Cardiac muscle cell (in vitro differentiated cells and primary cell): Measurements from ENCODE around the gene CRYBG2. TPM values are rescaled to one million over a fixed set of nuclear protein-coding genes. Genes with fewer than 3 reads are reported as not detected.
"Not testable (repeated sequence)": the region's sequence is repeated elsewhere in the genome, so short reads cannot be mapped to it uniquely, and the experiment has no call there.

Source experiments
- DNase-seq, 2 donors: peaks; one replicate each; pipeline versions ENCODE4 v3.0.0 to v3.0.0-alpha.2; 2010 to 2017; ENCODE audit warnings: low read depth in 1 of 2, low spot score in 1 of 2
- H3K27ac ChIP-seq: fragments of 200-600 bp; sonication (generic); 2 replicates; pipeline ENCODE4 v1.5.1; 2016
- H3K27me3 ChIP-seq: fragments of 200-600 bp; sonication (generic); 2 replicates; pipeline ENCODE4 v1.6.0; 2016; ENCODE audit warnings: control low read depth
- H3K36me3 ChIP-seq: fragments of 200-600 bp; sonication (generic); 2 replicates; pipeline ENCODE4 v1.5.1; 2016; ENCODE audit warnings: control low read depth
- H3K4me1 ChIP-seq: fragments of 200-600 bp; sonication (generic); 2 replicates; pipeline ENCODE4 v1.8.1; 2017; ENCODE audit warnings: low read depth, mild to moderate bottlenecking, mixed run types
- H3K4me3 ChIP-seq: fragments of 200-600 bp; sonication (generic); 2 replicates; pipeline ENCODE4 v1.5.1; 2016; ENCODE audit warnings: mild to moderate bottlenecking
- H3K9me3 ChIP-seq: fragments of 200-600 bp; sonication (generic); 2 replicates; pipeline ENCODE4 v1.5.1; 2017; ENCODE audit warnings: low read depth, mild to moderate bottlenecking, control low read depth
- polyA plus RNA-seq: library from polyadenylated mRNA; unstranded; fragments of >200 nt; fragmentation: Nextera tagmentation; extraction: Ambion mirVana; gene quantifications from 2 replicates; pipeline ENCODE4 v1.2.1, GENCODE V29; 2016
- total RNA-seq: library from RNA; depleted of rRNA; stranded (reverse); fragments of >200 nt; gene quantifications from 2 replicates; pipeline ENCODE4 v1.2.3, GENCODE V29; 2016
- TF ChIP-seq, protein P1 (sequence below): IDR thresholded peaks from 2 replicates; pipeline ENCODE4 v1.5.1; 2012; ENCODE audit warnings: low read depth, mild to moderate bottlenecking, low read length

CRYBG2 gene
- total and polyA plus RNA-seq, 2 experiments from 2014 or later, result 0.06 to 1.7 TPM

DNA sequence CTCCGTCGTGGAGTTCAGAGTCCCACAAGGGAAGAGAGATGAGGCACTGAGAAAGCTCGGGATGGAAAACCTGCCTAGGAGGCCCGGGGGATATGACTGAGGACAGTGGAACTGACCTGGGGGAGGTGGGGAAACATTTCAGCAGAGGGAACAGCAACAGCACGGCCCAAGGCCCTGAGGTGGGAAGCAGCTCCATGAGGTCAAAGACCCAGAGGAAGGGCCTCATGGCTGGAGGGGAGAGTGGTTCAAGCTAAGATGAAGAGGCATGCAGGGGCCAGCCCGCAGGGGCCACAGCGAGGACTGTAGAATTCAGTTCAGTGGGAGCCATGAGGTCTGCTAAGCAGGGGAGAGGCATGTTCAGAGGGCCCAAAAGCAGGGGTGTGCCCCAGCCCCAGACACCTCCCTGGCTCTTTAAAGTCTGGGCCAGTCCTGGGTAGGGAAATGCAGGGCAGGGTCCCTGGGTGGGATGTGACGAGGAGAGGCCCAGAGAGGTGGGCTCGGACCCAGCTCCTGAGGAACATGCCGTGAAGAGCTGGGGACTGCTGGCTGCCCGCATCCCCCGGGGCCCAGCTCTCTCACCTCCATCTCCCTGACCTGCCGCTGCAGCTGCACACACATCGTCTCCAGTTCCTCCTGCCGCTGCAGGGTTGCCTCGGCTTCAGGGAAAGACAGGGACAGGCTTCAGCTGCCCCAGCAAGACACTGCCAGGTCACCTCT, 57.4 kb downstream of the CRYBG2 start:
- TF ChIP-seq, protein P1, sequence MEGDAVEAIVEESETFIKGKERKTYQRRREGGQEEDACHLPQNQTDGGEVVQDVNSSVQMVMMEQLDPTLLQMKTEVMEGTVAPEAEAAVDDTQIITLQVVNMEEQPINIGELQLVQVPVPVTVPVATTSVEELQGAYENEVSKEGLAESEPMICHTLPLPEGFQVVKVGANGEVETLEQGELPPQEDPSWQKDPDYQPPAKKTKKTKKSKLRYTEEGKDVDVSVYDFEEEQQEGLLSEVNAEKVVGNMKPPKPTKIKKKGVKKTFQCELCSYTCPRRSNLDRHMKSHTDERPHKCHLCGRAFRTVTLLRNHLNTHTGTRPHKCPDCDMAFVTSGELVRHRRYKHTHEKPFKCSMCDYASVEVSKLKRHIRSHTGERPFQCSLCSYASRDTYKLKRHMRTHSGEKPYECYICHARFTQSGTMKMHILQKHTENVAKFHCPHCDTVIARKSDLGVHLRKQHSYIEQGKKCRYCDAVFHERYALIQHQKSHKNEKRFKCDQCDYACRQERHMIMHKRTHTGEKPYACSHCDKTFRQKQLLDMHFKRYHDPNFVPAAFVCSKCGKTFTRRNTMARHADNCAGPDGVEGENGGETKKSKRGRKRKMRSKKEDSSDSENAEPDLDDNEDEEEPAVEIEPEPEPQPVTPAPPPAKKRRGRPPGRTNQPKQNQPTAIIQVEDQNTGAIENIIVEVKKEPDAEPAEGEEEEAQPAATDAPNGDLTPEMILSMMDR, result no peak

DNA sequence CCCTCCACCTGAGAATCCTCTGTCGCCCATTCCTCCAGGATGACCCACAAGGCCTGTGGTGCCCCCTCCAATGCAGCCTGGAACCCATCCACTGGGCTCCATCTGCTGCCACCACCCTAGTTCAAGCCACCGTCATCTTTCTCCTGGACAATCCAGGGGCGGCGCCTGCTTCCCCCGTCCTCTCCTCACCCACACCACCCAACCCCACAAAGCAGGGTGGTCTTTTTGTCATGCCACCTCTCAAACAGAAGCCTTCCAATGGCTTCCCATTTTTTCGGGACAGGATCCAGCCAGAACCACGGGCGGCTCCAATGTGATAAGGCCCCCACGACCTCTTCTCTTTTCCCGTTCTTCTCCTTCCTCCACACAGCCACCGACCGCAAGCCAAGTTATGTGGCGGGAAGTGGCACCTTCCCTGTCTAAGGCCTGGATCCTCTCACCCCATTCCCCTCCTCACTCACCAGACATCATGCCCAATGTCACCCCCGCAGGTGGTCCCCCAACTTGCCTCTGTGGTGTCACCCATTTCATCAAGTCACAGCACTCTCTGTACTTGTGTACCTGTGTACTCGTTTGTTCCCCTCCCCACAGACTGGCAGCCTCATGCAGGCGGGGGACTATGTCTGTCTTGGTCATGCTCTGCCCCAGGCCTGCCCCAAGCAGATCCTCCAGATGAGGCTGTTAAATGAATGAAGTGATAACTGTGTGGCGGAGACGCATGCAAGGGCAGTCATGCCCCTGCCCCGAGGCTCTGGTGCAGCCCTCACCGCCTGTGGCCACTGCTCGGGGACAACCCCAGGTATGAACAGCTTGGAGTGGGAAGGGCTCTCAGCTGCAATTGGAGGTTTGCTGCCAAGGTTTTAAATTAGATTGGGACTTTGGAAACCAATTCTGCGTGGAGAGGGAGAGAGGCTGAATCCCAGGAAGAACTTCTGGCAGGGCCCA, 58.5 kb downstream of the CRYBG2 start:
- no peak for DNase-seq
- TF ChIP-seq, protein P1, result no peak
- H3K4me3 ChIP-seq, result no peak overlapping the region
- H3K27ac ChIP-seq, result no peak overlapping the region
- no peaks in the 10 kb centered on the region for H3K9me3 ChIP-seq
- no peaks in the 10 kb centered on the region for H3K27me3 ChIP-seq
- no peaks in the 10 kb centered on the region for H3K4me1 ChIP-seq
- no peaks in the 10 kb centered on the region for H3K36me3 ChIP-seq

More for the DNA sequence above, 57.4 kb downstream of the CRYBG2 start:
- DNase-seq, result no peak
- H3K9me3 ChIP-seq, result no peaks in the 10 kb centered on the region
- no peak overlapping the region for H3K4me3 ChIP-seq
- no peaks in the 10 kb centered on the region for H3K4me1 ChIP-seq
- H3K27me3 ChIP-seq, result no peaks in the 10 kb centered on the region
- no peak overlapping the region for H3K27ac ChIP-seq
- no peaks in the 10 kb centered on the region for H3K36me3 ChIP-seq

GRCh38 chr1:26293911-26294463, 59.9 kb downstream of the CRYBG2 start:
- no peaks in the 10 kb centered on the region for H3K9me3 ChIP-seq
- no peaks in the 10 kb centered on the region for H3K27me3 ChIP-seq
- no peak overlapping the region for H3K4me3 ChIP-seq
- DNase-seq, result no peak
- H3K27ac ChIP-seq, result no peak overlapping the region
- H3K4me1 ChIP-seq, result no peaks in the 10 kb centered on the region
- no peaks in the 10 kb centered on the region for H3K36me3 ChIP-seq
- TF ChIP-seq, protein P1, result no peak

GRCh38 chr1:26292735-26293134, 61.2 kb downstream of the CRYBG2 start:
- H3K27ac ChIP-seq, DNase-seq, H3K27me3 ChIP-seq, H3K9me3 ChIP-seq, H3K36me3 ChIP-seq, H3K4me3 ChIP-seq, H3K4me1 ChIP-seq: not testable (repeated sequence)

GRCh38 chr1:26291939-26292338, 62.0 kb downstream of the CRYBG2 start:
- H3K27me3 ChIP-seq, result no peaks in the 10 kb centered on the region
- no peaks in the 10 kb centered on the region for H3K36me3 ChIP-seq
- no peaks in the 10 kb centered on the region for H3K4me1 ChIP-seq
- DNase-seq, result no peak
- no peak overlapping the region for H3K27ac ChIP-seq
- H3K9me3 ChIP-seq, result no peaks in the 10 kb centered on the region
- TF ChIP-seq, protein P1, result no peak
- H3K4me3 ChIP-seq, result no peak overlapping the region
